ENCODE results near the gene TSTD2.

TSTD2 gene

GRCh38 chr9:97628668-97629067, 4.5 kb downstream of the TSTD2 start:
- no peak overlapping the region for H3K4me3 ChIP-seq (ENCODE audit: low read length)
- peaks cover 16% of the 10 kb centered on the region for H3K4me1 ChIP-seq (ENCODE audit: low read length)
- H3F3A ChIP-seq (ENCODE audit: insufficient read depth, low read length), result peaks cover 18% of the 10 kb centered on the region
- no peak overlapping the region for H2AFZ ChIP-seq (ENCODE audit: low read length)
- TF ChIP-seq CTCF (IDR thresholded peaks at IDR 0.05; ENCODE audit: low read length) (no peak), EZH2phosphoT487 (IDR thresholded peaks at IDR 0.05; ENCODE audit: low read length) (no peak), EZH2 (optimal IDR thresholded peaks at IDR 0.05; ENCODE audit: low read depth, low read length) (no peak)
- no peaks in the 10 kb centered on the region for H3K9me2 ChIP-seq (replicated peaks; ENCODE audit: insufficient read depth, low read length)
- no peaks in the 10 kb centered on the region for H3K9me3 ChIP-seq (replicated peaks; ENCODE audit: insufficient read depth, low read length)
- H3K9ac ChIP-seq (ENCODE audit: low read length), result no peak overlapping the region
- H4K20me1 ChIP-seq (ENCODE audit: insufficient read depth, low read length), result no peaks in the 10 kb centered on the region
- no peak overlapping the region for H3K4me2 ChIP-seq (ENCODE audit: low read depth, low read length)
- H3K27me3 ChIP-seq (replicated peaks; ENCODE audit: insufficient read depth, low read length), result no peaks in the 10 kb centered on the region
- peaks cover 5% of the 10 kb centered on the region; the same call in 1 of the 2 replicates for H3K36me3 ChIP-seq (replicated peaks; ENCODE audit: insufficient read depth, low read length)
- no peak for DNase-seq
- H3K79me2 ChIP-seq (ENCODE audit: low read length), result peaks cover 42% of the 10 kb centered on the region
- H3K27ac ChIP-seq (ENCODE audit: low read length), result no peak overlapping the region

- no peak for TF ChIP-seq EZH2 (optimal IDR thresholded peaks at IDR 0.05; ENCODE audit: low read depth, low read length)
- TF ChIP-seq EZH2phosphoT487 (IDR thresholded peaks at IDR 0.05; ENCODE audit: low read length), result no peak
- TF ChIP-seq CTCF (IDR thresholded peaks at IDR 0.05; ENCODE audit: low read length), result no peak
- Histone ChIP-seq H3K36me3 (replicated peaks; ENCODE audit: insufficient read depth, low read length) (peaks cover 5% of the 10 kb centered on the region; the same call in 1 of the 2 replicates), H3K27me3 (replicated peaks; ENCODE audit: insufficient read depth, low read length) (no peaks in the 10 kb centered on the region), H3K9me3 (replicated peaks; ENCODE audit: insufficient read depth, low read length) (no peaks in the 10 kb centered on the region), H3K4me2 (ENCODE audit: low read depth, low read length) (peak overlapping the region; percentile 81), H3F3A (ENCODE audit: insufficient read depth, low read length) (peaks cover 8% of the 10 kb centered on the region; the same call in 1 of the 2 replicates), H3K4me1 (ENCODE audit: low read length) (peaks cover 16% of the 10 kb centered on the region), H3K9me2 (replicated peaks; ENCODE audit: insufficient read depth, low read length) (no peaks in the 10 kb centered on the region), H3K27ac (ENCODE audit: low read length) (peak overlapping the region; percentile 24; the same call in 1 of the 2 replicates), H3K9ac (ENCODE audit: low read length) (peak overlapping the region; percentile 33; the same call in 1 of the 2 replicates), H2AFZ (ENCODE audit: low read length) (peak overlapping the region; percentile 23), H3K79me2 (ENCODE audit: low read length) (peaks cover 42% of the 10 kb centered on the region), H3K4me3 (ENCODE audit: low read length) (peak overlapping the region; percentile 50), H4K20me1 (ENCODE audit: insufficient read depth, low read length) (no peaks in the 10 kb centered on the region)
- peak; percentile 26 for DNase-seq
Observed at GRCh38 chr9:97627624-97628023, 5.5 kb downstream of the TSTD2 start.

- Histone ChIP-seq H3K4me3 (ENCODE audit: low read length) (no peak overlapping the region), H3K9ac (ENCODE audit: low read length) (no peak overlapping the region), H2AFZ (ENCODE audit: low read length) (no peak overlapping the region), H3K27me3 (replicated peaks; ENCODE audit: insufficient read depth, low read length) (no peaks in the 10 kb centered on the region), H3K27ac (ENCODE audit: low read length) (no peak overlapping the region), H3K79me2 (ENCODE audit: low read length) (peaks cover 26% of the 10 kb centered on the region), H4K20me1 (ENCODE audit: insufficient read depth, low read length) (no peaks in the 10 kb centered on the region), H3K36me3 (replicated peaks; ENCODE audit: insufficient read depth, low read length) (peaks cover 5% of the 10 kb centered on the region; the same call in 1 of the 2 replicates), H3K4me1 (ENCODE audit: low read length) (peaks cover 16% of the 10 kb centered on the region), H3K4me2 (ENCODE audit: low read depth, low read length) (no peak overlapping the region), H3K9me3 (replicated peaks; ENCODE audit: insufficient read depth, low read length) (no peaks in the 10 kb centered on the region), H3F3A (ENCODE audit: insufficient read depth, low read length) (no peaks in the 10 kb centered on the region), H3K9me2 (replicated peaks; ENCODE audit: insufficient read depth, low read length) (no peaks in the 10 kb centered on the region)
- DNase-seq, result no peak
- TF ChIP-seq EZH2 (optimal IDR thresholded peaks at IDR 0.05; ENCODE audit: low read depth, low read length) (no peak), EZH2phosphoT487 (IDR thresholded peaks at IDR 0.05; ENCODE audit: low read length) (no peak), CTCF (IDR thresholded peaks at IDR 0.05; ENCODE audit: low read length) (no peak)
Observed at GRCh38 chr9:97625620-97626019, 7.5 kb downstream of the TSTD2 start.

Measured in MM.1S (cell line).